WERI-Rb-1 (cell line): Measurements from ENCODE around the gene KCNK15.
"Not testable (repeated sequence)": the region's sequence is repeated elsewhere in the genome, so short reads cannot be mapped to it uniquely, and the experiment has no call there.

ENCODE experiments used
- DNase-seq: peaks from one replicate; pipeline ENCODE4 v3.0.0-alpha.2; 2020
- H3K27ac ChIP-seq: fragments of 250-450 bp; sonication (Bioruptor Pico); 2 replicates; pipeline ENCODE4 v1.5.1; 2020; ENCODE audit warnings: mild to moderate bottlenecking, moderate library complexity
- H3K27me3 ChIP-seq: fragments of 250-450 bp; sonication (Bioruptor Pico); 2 replicates; pipeline ENCODE4 v1.5.1; 2021; ENCODE audit warnings: mild to moderate bottlenecking, low read depth, moderate library complexity; ENCODE audit not compliant: insufficient read depth, severe bottlenecking
- H3K36me3 ChIP-seq: fragments of 250-450 bp; sonication (Bioruptor Pico); 2 replicates; pipeline ENCODE4 v1.5.1; 2020; ENCODE audit warnings: mild to moderate bottlenecking, moderate library complexity
- H3K4me3 ChIP-seq: 2 replicates; pipeline ENCODE4 v1.5.1; 2011; ENCODE audit warnings: low read depth, mild to moderate bottlenecking, control low read depth, low read length
- H3K9me3 ChIP-seq: fragments of 250-450 bp; sonication (Bioruptor Pico); 2 replicates; pipeline ENCODE4 v1.5.1; 2021; ENCODE audit warnings: mild to moderate bottlenecking, moderate library complexity; ENCODE audit not compliant: severe bottlenecking
- CTCF ChIP-seq: IDR thresholded peaks from 2 replicates; pipeline ENCODE4 v1.5.1; 2011; ENCODE audit warnings: low read depth, mild to moderate bottlenecking, control low read depth, inconsistent platforms, low read length

KCNK15 gene

DNA sequence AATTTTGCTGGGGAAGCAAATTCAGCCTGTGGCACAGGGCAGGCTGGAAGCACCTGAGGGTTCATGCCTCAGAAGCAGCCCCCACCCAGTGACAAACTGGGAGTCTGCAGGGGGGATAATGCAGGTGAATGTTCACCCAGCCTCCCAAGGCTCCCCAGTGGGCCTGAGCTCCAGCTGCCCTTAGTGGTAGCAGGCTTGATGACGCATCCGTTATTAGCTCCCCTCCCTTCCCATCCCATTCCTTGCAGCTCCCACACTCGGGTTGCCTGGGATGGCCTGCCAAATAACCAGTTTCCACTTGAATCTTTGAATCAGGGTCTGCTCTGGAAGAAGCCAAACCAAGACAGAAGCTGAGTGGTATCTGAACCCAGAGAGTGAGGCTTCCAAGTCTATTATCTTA, 15.8 kb downstream of the KCNK15 start:
- no peak for DNase-seq
- no peak overlapping the region for H3K27ac ChIP-seq
- no peaks in the 10 kb centered on the region for H3K9me3 ChIP-seq
- H3K4me3 ChIP-seq: no peak overlapping the region
- TF ChIP-seq CTCF: no peak
- peaks cover 3% of the 10 kb centered on the region; the same call in 1 of the 2 replicates for H3K36me3 ChIP-seq
- no peaks in the 10 kb centered on the region for H3K27me3 ChIP-seq

DNA sequence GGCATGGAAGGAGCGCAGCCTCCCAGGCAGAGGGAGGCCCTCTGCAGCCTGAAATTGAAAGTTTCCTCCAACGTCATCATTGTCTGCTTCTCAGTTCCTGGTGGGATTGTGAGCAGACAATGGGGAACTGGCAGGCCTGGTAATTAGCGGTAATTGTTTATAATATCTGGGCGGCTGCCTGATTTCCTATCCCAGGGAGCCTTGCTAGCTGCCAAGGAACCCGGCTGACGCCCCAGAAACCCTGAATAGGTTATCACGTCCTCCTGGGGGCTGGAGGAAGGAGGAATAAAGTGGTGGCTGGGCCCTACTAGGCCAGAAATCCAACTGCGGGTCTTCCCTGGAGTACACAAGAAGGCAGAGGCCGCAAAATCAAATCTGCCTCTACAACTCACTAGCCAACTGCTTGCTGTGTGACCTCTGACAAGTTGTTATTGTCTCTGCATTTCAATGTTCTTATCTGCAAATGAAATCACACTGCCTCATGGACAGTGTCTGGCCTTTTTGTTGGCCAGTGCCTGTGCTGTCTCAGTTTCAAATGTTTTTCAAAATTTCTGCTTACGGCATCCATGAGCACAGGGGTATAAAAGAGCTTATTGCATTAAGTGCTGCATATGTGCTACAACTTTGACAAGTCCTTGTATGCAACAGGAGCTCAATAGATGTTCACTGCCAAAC, 16.9 kb downstream of the KCNK15 start:
- Histone ChIP-seq H3K9me3 (no peaks in the 10 kb centered on the region), H3K4me3 (no peak overlapping the region), H3K27me3 (no peaks in the 10 kb centered on the region), H3K36me3 (peaks cover 8% of the 10 kb centered on the region), H3K27ac (no peak overlapping the region)
- no peak for DNase-seq
- no peak for TF ChIP-seq CTCF

- peaks cover 12% of the 10 kb centered on the region for H3K36me3 ChIP-seq
- H3K27me3 ChIP-seq, DNase-seq, H3K4me3 ChIP-seq, H3K27ac ChIP-seq, H3K9me3 ChIP-seq: not testable (repeated sequence)
These were observed 18.1 kb downstream of the KCNK15 start for GRCh38 chr20:44763798-44764197.

- H3K36me3 ChIP-seq: peaks cover 16% of the 10 kb centered on the region
- no peaks in the 10 kb centered on the region for H3K27me3 ChIP-seq
- peak overlapping the region; percentile 49 for H3K27ac ChIP-seq
- H3K9me3 ChIP-seq: no peaks in the 10 kb centered on the region
- peak; percentile 50 for DNase-seq
- no peak overlapping the region for H3K4me3 ChIP-seq
- no peak for TF ChIP-seq CTCF
These were observed 19.4 kb downstream of the KCNK15 start for GRCh38 chr20:44765091-44765490.

DNA sequence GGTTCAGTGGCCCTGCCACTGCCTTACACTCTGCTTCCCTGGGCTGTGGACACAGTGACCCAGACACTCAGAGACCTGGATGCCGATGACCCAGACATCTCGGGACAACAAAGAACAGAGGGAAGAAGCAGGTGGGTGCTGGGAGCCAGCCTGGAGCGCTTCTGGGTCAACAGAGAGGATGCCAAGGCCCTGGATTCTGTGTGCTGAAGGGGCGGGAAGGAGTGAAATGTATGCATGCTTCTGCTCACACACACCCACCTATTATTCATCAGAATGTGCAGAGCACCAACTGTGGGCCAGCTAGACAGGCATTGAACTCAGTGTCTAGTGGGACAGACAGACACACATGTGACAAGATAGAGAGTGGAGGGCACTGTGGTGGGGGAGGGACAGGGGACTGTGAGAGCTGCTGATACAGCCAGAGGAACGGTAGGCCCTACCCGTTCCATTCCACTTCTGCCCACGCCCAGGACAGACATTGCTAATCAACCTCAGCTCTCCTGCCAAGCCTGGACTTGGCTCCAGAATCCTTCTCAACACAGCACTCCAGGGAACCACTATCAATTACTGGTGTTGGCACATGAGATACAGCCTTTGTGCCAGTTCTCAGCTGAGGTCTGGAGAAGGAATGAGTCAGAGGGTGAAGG, 20.2 kb downstream of the KCNK15 start:
- no peak for TF ChIP-seq CTCF
- Histone ChIP-seq H3K4me3 (no peak overlapping the region), H3K9me3 (no peaks in the 10 kb centered on the region), H3K27me3 (no peaks in the 10 kb centered on the region), H3K36me3 (peaks cover 21% of the 10 kb centered on the region), H3K27ac (peak overlapping the region; percentile 49)
- DNase-seq: no peak

DNA sequence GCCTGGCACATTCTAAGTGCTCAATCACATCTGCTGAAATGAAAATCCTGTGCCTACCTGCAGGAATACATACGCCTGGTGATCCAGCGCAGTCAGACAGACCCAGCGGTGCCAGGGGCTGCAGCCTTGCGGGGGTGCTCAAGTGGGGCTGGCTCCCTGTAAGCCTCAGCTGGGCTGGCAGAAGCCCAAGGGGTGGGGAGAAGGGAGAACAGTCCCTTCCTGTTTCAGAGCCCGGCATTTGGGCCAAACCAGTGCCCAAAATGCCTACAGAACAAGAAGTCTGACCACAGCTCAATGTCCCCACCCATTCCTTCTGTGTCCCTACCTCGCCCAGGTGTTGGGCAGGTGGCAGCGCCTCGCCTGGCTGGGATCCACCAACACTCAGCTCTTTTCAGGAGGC, 22.6 kb downstream of the KCNK15 start:
- no peaks in the 10 kb centered on the region for H3K27me3 ChIP-seq
- H3K27ac ChIP-seq: no peak overlapping the region
- no peak for TF ChIP-seq CTCF
- DNase-seq: no peak
- H3K36me3 ChIP-seq: peaks cover 24% of the 10 kb centered on the region
- no peaks in the 10 kb centered on the region for H3K9me3 ChIP-seq
- H3K4me3 ChIP-seq: no peak overlapping the region
